AG08395 (cell line): ENCODE data around the gene EIF4A2.

Experiments
- DNase-seq: peaks from one replicate; pipeline ENCODE4 v3.0.0; 2012; ENCODE audit warnings: mixed read lengths, low spot score

Gene EIF4A2

DNA sequence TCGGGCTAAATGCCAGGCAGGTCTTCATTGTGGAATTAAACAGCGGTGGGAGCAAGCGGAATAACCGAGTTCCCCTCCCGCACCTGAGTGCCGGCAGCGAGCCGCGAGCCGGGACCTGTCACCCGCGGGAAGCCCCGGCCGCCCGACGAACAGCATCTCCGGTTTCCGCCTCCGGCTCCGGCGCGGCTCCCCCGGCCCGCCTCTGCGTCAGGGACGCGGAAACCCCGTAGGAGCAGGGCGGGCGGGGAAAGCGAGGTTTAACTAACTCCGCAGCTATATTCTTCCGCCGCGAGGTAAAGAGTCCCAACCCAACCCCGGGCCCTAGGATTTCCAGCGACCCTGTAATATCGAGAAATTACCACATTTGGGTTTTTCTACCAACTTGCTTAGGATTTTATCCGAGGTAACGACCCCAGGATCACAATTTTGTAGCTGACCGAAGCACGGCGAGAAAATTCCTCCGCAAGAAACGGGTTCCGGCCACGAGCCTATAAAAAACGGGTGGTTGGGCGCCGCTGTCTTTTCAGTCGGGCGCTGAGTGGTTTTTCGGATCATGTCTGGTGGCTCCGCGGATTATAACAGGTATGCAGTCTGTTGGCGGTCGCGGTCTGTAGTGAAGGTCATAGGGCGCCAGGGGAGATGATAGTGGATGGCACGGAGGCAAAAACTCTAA is at the start of gene EIF4A2:
Gene EIF4A2, plus strand, starts transcription at position 520 of the 673 bp plus-strand sequence. Its CDS starts 34 bp downstream, at position 554.
- DNase-seq = peak; percentile 94

GRCh38 chr3:186742618-186743380 is 40.6 kb upstream of the EIF4A2 start:
- no peak for DNase-seq

- DNase-seq = no peak
These were observed 39.7 kb upstream of the EIF4A2 start for GRCh38 chr3:186743666-186744065.

DNA sequence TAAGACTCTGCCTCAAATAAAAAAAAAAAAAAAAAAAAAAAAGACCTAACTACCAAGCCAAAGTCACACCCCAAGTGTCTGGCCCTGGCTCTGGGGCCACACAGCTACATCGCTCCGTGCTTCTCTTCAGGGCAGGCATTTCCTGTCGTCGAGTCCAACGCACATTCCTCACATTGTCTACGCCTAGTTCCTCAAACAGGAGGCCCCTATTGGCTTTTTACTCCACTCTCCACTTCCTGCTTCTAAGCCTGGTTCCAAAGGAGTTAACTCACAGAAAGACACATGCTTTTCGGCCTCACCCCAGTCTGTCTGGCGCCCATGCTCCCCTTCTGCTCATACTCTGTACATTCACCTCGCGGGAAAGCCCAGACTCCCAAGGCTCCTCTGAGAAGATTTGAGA is 37.4 kb upstream of the EIF4A2 start:
- peak; percentile 82 for DNase-seq

GRCh38 chr3:186750316-186750715 is 33.1 kb upstream of the EIF4A2 start:
- DNase-seq = no peak

GRCh38 chr3:186751480-186751879 is 31.9 kb upstream of the EIF4A2 start:
- DNase-seq = no peak

GRCh38 chr3:186754006-186754405 is 29.4 kb upstream of the EIF4A2 start:
- no peak for DNase-seq

DNA sequence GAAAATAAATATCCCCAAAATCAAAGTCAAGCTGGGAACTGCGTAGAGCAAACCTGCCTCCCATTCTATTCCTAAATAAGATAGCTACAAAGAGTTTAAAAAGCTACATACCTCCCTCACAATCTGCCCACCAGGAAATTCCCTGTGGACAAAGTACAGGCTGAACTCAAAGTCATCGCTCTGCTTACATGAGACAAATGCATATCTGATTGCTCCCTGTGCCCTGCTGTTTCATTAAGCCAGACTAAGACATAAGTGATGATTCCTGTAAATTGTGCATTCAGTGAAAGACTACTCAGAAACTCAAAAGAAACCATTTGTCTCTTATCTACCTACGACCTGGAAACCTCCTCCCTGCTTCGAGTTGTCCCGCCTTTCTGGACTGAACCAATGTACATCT is 28.5 kb upstream of the EIF4A2 start:
- DNase-seq = no peak

- no peak for DNase-seq
These were observed 26.2 kb upstream of the EIF4A2 start for GRCh38 chr3:186757214-186757613.

- no peak for DNase-seq
These were observed 25.6 kb upstream of the EIF4A2 start for GRCh38 chr3:186757686-186758220.

DNA sequence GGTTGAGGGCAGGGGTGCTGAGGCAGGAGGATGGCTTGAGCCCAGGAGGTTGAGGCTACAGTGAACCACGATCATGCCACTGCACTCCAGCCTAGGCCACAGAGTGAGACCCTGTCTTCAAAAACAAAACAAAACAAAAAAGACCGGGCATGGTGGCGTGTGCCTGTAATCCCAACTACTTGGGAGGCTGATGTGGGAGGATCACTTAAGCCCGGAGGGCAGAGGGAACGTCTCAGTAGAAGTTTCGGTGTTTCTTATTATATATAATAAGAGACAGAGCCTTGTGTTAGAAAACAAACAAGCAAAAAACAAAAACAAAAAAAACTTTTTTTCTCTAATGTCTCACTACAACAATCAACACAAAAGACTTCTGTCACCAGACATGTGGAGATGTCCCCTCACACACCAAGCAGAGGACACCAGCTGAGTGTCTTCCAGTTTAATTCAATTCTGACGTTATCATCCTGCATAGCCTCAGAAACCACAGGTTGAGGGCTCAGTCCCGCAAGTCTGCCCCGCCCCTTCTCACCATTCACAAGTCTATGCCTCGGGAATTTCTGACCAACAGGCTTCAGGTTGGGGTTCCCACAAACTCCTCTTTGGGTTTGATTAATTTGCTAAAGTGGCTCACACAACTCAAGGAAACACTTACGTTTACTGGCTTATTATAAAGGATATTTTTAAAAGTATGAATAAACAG is 24.0 kb upstream of the EIF4A2 start:
- no peak for DNase-seq

GRCh38 chr3:186760141-186760833 is 23.1 kb upstream of the EIF4A2 start:
- DNase-seq = no peak

GRCh38 chr3:186760897-186761447 is 22.4 kb upstream of the EIF4A2 start:
- no peak for DNase-seq

DNA sequence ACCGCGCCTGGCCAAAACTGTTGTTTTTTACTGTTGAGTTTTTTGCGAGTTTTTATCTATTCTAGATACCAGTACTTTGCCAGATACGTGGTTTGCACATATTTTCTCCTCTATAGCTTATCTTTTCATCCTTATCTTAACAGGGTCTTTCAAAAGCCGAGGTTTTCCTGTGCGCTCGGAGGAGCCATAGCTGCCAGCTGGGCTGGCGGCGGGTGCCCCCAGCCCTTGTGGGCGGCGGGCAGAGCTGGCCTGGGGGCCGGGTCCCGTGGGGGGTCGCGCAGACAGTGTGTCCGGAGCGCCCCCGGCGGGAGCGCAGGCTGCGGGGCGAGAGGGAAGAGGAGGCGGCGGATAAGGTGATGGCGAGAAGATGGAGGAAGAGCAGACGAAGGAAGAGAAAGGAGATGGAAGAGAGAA is 11.1 kb upstream of the EIF4A2 start:
- DNase-seq = no peak

DNA sequence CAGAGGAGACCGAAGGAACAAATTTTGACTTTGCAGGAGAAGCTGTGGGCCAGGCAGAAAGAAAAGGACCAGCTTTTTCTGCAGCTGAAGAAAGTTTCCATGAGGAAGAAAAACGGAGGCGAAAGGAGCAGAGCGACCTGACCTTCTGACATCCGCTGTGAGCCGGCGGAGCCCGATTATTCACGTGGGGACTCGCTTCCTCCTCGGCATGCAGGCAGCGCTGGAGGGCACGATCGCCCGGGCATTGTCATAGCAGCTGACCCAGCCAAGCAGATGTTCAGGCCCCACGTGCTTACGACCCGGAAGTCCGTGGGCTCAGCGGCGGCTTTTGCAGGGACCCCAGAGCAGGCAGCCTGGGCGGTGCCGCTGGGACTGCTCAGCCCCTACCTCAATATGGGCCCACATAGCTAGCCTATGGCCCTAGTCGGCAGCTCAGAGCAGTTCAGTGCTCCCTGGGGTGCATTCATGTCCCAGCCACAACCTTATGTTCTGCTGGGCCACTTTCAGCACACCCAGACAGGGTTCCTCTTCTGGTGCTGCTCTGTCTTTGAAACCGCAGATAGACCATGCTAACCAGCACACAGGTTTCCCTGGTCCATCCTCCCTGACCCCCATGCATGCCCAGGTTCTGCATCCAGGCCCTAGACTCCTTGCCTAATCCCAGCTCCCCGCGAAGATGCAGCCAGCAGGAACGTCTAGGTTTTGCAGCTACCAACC is 10.5 kb upstream of the EIF4A2 start:
- peak; percentile 74 for DNase-seq

- DNase-seq = no peak
These were observed 7.4 kb upstream of the EIF4A2 start for GRCh38 chr3:186775999-186776398.

GRCh38 chr3:186779204-186779603 is 4.2 kb upstream of the EIF4A2 start:
- DNase-seq = no peak

GRCh38 chr3:186782542-186783057 is 777 bp upstream of the EIF4A2 start:
- no peak for DNase-seq

GRCh38 chr3:186783731-186784515 is 546 bp downstream of the EIF4A2 start:
- peak; percentile 85 for DNase-seq
